Fibroblast of the aortic adventitia (primary cell): Measurements from ENCODE around the gene CHIT1. TPM values are rescaled to one million over a fixed set of nuclear protein-coding genes. Genes with fewer than 3 reads are reported as not detected.

Source experiments
- DNase-seq: peaks from one replicate; pipeline ENCODE4 v3.0.0-alpha.2; 2010; ENCODE audit warnings: low read depth
- H3K4me3 ChIP-seq: 2 replicates; pipeline ENCODE4 v1.5.1; 2011; ENCODE audit warnings: low read depth, mild to moderate bottlenecking, control low read depth, low read length, moderate library complexity
- CTCF ChIP-seq: IDR thresholded peaks from 2 replicates; pipeline ENCODE4 v1.5.1; 2011; ENCODE audit warnings: mild to moderate bottlenecking, low read length, control low read depth, inconsistent platforms; ENCODE audit not compliant: insufficient read depth
- total RNA-seq: library from RNA; depleted of rRNA; stranded (reverse); fragments of >200 nt; gene quantifications from 2 replicates; pipeline ENCODE4 v1.2.3, GENCODE V29; 2012; ENCODE audit warnings: low replicate concordance

The CHIT1 gene
- not detected in 2 replicates for total RNA-seq

- peak; percentile 8 for DNase-seq
- no peak for TF ChIP-seq CTCF
- H3K4me3 ChIP-seq = no peak within 1 kb of the TSS
Measured at GRCh38 chr1:203229471-203230135, at the start of gene CHIT1. Gene CHIT1 (minus strand): TSS chr1:203229673. CDS start chr1:203229636, 37 bp downstream.

DNA sequence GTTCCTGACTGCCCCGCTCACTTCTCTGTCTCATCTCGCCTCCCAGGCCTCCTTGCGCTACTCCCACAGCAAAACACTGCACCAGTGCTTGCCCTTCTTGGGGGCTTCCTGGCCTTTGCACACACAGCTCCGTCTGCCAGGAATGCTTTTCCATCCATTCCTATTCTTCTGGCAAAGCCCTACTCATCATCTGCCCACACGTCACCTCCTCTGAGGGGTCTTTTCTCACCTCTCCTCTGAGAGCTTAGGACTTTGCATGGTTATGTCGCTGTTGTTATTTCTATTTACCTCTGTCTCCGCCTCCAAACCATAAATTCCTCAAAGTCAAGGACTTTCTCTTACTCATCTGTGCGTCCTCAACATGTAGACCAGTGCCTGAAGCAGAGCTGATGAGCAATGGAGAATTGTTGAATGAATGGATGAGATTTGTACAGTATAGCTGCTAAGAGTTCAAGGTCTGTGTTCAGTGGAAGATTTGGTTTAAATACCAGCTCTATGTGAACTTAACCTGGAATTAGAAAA is 49.5 kb upstream of the CHIT1 start:
- H3K4me3 ChIP-seq = peak overlapping the region; percentile 46
- no peak for TF ChIP-seq CTCF
- DNase-seq = no peak

DNA sequence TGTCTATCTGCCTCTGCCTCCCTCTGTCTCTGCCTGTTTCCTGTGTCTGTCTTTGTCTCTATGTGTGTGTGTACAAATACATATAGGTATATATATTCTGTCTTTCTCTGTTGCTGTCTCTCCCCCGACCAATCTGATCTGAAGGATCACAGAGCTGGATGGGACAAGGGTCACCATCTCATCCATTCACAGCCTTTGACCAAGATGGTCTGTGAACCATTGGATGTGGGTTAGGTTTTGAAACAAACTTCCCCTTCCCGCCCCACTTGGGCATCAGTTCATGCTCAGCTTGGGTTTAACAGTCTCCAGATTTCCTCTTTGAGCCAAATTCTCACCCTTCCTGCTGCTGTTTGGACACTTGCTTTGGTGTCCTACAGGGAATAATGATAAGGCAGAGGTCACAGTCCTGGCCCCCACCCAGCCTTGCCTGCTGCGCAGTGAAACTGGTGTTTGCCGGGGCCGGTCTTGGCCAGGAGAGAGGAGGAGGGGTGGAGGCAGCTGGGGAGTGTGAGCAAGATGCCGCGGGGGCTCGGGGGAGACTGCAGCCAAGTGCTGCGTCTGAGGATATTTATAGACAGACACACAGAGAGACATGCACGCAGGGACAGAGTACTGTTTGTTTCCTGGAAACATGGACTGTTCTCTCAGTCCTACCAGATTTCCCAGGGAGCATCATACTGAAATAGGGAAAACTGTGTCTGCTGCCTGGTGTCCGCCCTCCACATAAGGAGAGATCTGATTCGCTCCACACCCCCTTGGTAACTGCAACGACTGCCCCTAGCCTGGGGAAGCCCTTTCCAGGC is 48.8 kb upstream of the CHIT1 start:
- peak; percentile 88 for DNase-seq
- peak overlapping the region; percentile 46 for H3K4me3 ChIP-seq
- TF ChIP-seq CTCF = no peak

DNA sequence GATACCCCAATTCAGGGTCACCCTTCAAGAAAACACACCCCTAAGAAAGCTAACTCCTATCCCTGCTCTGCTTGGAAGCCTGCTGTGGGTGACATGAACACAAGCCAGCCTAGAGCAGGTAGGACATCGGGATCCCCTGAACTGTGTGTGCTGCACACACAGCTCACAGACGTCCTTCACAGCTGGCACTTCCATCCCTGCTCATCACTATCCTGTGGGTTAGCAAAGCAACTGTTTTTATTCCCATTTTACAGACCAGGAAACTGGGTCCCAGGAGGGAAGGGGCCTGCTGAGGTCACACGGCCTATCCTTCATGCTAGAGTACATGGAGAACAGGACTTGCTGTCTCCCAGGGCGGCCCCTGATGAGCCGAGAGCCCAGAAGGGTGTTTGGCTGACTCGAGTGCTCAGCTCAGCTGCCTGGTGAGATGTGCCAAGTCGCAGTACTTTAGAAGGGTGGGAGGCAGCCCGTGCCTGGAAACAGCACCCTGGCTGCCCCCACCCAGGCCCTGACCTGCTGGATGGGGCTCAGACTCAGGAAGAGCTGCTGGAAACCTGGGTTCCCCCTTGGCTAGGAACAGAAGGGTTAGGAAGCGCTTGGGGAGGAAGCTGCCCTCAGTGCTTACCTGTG is 47.6 kb upstream of the CHIT1 start:
- no peak for DNase-seq
- no peak overlapping the region for H3K4me3 ChIP-seq
- no peak for TF ChIP-seq CTCF

GRCh38 chr1:203276408-203276807 is 46.9 kb upstream of the CHIT1 start:
- no peak for DNase-seq
- TF ChIP-seq CTCF = no peak
- no peak overlapping the region for H3K4me3 ChIP-seq

GRCh38 chr1:203275656-203276272 is 46.3 kb upstream of the CHIT1 start:
- no peak for DNase-seq
- TF ChIP-seq CTCF = no peak
- H3K4me3 ChIP-seq = no peak overlapping the region
